ENCODE data around the gene HOXD1. TPM values are rescaled to one million over a fixed set of nuclear protein-coding genes. Genes with fewer than 3 reads are reported as not detected.

Gene HOXD1
- total RNA-seq, 2 experiments from 2014 or later = not detected

DNA sequence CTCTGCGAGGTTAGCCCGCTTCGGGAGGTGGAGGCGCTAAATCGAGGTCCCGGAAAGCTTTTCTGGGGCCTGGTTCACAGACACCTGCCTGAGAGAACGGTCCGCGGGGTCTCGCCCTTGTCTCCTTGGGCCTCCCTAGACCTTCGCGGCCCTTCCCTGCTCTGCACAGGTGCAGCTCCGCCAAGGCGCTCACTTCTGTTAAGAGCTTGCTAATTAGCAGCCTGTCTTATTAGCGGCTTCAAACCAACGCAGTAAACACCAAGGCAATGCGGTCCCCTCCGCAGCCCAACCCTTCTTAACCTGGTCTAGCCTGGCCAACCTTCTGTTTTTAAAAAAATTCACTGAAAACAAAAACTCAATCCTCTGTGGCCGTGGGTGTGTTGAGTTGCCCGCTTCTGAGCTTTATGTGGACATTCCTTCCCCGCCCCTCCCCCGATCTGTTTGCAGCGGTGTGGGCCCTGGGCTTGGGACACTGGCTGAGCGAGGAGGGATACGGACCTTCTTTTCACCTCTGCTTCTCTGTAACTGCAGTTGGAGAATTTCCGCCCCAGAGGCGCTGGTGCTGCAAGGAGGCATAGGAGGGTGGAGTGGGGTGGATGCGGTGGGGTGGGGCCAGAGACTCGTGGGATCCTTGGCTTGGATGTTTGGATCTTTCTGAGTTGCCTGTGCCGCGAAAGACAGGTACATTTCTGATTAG is 40.5 kb upstream of the HOXD1 start:
- peaks cover 17% of the 10 kb centered on the region for H3K4me1 Mint-ChIP-seq (ENCODE audit: low read depth)
- H3K27ac Mint-ChIP-seq = no peak overlapping the region
- no peaks in the 10 kb centered on the region for H3K36me3 Mint-ChIP-seq (ENCODE audit: low read depth)
- CTCF ChIA-PET = interaction anchor here (1.2 kb wide), 1 partner anchor 9 kb away, joined by 3 read pairs; no protein-coding TSS in a partner anchor
- no peak for DNase-seq
- intact Hi-C loops (cut with micrococcal nuclease) = no loop called here
- H3K4me3 Mint-ChIP-seq = no peak overlapping the region
- no peaks in the 10 kb centered on the region for H3K9me3 Mint-ChIP-seq
- H3K27me3 Mint-ChIP-seq (ENCODE audit: low read depth) = peaks cover 86% of the 10 kb centered on the region

DNA sequence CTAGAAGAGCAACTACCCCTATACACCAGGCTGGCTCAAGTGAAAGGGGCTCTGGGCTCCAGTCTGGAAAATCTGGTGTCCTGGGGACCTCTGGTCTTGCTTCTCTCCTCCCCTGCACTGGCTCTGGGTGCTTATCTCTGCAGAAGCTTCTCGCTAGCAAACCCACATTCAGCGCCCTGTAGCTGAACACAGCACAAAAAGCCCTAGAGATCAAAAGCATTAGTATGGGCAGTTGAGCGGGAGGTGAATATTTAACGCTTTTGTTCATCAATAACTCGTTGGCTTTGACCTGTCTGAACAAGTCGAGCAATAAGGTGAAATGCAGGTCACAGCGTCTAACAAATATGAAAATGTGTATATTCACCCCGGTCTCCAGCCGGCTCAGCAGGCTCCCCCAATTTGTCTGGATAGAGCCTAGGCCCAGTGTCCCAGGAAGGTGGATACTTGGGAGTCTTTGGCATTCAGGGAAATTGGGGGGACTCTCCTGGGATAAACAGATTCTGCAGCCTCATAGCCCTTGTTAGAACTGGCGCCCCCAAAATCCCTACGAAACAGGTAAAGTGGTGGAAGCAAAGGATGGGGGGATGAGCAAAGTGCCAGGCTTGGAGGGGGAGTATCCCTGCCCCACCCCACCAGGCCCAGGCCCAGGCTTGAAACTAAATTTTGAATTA is 39.6 kb upstream of the HOXD1 start:
- Mint-ChIP-seq H3K9me3 (no peaks in the 10 kb centered on the region), H3K27ac (no peak overlapping the region), H3K27me3 (ENCODE audit: low read depth) (peaks cover 84% of the 10 kb centered on the region), H3K36me3 (ENCODE audit: low read depth) (no peaks in the 10 kb centered on the region), H3K4me1 (ENCODE audit: low read depth) (peaks cover 17% of the 10 kb centered on the region), H3K4me3 (no peak overlapping the region)
- DNase-seq = no peak
- CTCF ChIA-PET = interaction anchor here (0.6 kb wide), 1 partner anchor 300 kb away, joined by 3 read pairs; no protein-coding TSS in a partner anchor
- intact Hi-C loops (cut with micrococcal nuclease) = no loop called here

DNA sequence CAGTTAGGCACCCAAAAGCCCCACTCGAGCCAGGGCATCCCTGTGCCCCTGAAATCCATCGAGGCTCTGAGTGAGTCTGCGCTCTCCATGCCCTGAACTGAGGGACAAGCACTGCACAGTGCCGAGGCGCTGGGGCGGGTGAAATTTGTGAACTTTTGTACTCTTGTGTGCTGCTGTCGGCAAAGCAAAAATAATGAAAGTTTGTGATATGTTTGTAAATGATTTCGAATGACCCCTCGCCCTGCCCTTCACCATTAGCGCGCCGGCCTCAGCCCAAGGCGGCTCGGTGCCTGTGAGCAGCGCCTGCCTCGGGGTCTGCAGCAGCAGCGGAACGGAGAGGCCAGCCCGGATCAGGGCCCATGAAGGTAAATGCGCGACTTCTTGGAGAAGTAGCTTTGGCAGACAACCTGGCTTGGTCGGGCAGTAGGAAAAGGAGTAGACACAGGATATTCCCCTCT is 39.0 kb upstream of the HOXD1 start:
- intact Hi-C loops (cut with micrococcal nuclease) = no loop called here
- Mint-ChIP-seq H3K4me1 (ENCODE audit: low read depth) (peaks cover 17% of the 10 kb centered on the region), H3K9me3 (no peaks in the 10 kb centered on the region), H3K27ac (no peak overlapping the region), H3K36me3 (ENCODE audit: low read depth) (no peaks in the 10 kb centered on the region), H3K4me3 (no peak overlapping the region), H3K27me3 (ENCODE audit: low read depth) (peaks cover 86% of the 10 kb centered on the region)
- no peak for DNase-seq
- CTCF ChIA-PET = no interaction called here

DNA sequence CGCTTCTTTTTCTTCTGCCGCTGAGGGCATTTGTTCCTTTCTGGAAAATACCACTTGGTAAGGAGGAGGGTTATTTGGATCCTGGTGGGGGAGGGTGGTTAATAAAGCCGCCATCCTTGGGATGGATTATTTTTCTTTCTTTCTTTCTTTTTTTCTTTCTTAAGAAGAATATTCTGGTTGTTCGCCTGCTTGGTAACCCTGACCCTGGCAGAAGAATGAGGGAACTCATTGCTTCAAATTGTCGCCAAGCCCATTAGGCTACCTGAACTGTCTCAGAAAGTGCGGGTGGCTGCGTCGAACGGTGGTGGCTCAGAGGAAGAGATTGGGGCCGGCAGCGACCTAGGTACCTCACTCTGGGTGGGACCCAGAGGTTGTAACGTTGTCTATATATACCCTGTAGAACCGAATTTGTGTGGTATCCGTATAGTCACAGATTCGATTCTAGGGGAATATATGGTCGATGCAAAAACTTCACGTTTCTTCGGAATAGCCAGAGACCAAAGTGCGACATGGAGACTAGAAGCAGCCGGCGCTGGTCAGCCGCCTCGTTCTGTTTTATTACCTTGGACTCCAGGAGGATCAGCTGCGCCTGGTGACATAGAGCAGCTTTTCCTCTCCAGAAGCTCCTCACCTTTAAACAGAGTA is 38.4 kb upstream of the HOXD1 start:
- intact Hi-C loops (cut with micrococcal nuclease) = no loop called here
- H3K36me3 Mint-ChIP-seq (ENCODE audit: low read depth) = no peaks in the 10 kb centered on the region
- peaks cover 17% of the 10 kb centered on the region for H3K4me1 Mint-ChIP-seq (ENCODE audit: low read depth)
- H3K27me3 Mint-ChIP-seq (ENCODE audit: low read depth) = peaks cover 85% of the 10 kb centered on the region
- no peaks in the 10 kb centered on the region for H3K9me3 Mint-ChIP-seq
- CTCF ChIA-PET = interaction anchor here (1.0 to 1.8 kb wide), 4 partner anchors 9 to 305 kb away, joined by 3 to 6 read pairs (median 6); no protein-coding TSS in a partner anchor
- DNase-seq = no peak
- no peak overlapping the region for H3K27ac Mint-ChIP-seq
- no peak overlapping the region for H3K4me3 Mint-ChIP-seq

DNA sequence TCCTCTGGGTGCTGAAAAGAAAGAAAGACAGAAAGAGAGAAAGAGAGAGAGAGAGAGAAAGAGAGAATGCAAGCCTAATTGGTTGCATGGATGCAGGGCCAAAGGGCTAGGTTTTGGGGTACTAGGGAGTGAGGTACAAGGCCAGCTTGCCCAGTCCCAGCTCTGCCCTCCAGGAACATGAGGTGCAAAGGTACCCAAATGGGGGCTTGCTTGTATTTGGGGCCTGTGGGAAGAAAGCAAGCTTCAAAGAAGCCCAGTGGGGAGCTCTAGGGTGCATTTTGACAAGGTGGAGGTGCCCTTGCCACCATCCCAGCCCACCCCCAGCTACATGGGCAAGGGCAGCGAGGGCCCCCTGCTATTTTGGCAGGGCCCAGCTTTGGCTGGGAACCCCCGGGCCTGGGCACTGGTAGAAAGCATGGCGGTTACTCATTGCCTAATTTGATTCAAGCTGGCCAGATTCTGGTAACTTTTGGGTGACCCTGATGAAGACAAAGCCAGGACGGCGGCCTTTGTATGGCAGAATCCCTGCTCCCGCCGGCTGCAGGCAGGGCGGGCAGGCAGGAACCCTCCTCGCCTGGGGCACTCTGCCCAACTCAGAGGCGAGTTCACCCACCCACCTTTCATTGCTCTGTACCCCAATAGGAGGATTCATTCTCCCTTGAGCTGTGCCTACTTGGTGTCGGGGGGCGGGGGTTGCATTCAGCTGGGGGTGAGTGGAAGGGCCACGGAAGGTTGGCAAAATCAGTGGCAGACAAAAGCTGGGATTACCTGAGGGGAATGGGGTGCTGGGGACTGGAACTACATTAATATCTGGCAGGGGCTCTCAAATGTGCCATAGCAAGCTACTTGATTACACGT is 37.7 kb upstream of the HOXD1 start:
- Mint-ChIP-seq H3K4me3 (no peak overlapping the region), H3K27ac (no peak overlapping the region), H3K27me3 (ENCODE audit: low read depth) (peaks cover 84% of the 10 kb centered on the region), H3K4me1 (ENCODE audit: low read depth) (peaks cover 17% of the 10 kb centered on the region), H3K9me3 (no peaks in the 10 kb centered on the region), H3K36me3 (ENCODE audit: low read depth) (no peaks in the 10 kb centered on the region)
- CTCF ChIA-PET = interaction anchor here (0.6 to 1.8 kb wide), 5 partner anchors 10 to 782 kb away, joined by 3 to 6 read pairs (median 5); no protein-coding TSS in a partner anchor
- intact Hi-C loops (cut with micrococcal nuclease) = no loop called here
- DNase-seq = no peak

DNA sequence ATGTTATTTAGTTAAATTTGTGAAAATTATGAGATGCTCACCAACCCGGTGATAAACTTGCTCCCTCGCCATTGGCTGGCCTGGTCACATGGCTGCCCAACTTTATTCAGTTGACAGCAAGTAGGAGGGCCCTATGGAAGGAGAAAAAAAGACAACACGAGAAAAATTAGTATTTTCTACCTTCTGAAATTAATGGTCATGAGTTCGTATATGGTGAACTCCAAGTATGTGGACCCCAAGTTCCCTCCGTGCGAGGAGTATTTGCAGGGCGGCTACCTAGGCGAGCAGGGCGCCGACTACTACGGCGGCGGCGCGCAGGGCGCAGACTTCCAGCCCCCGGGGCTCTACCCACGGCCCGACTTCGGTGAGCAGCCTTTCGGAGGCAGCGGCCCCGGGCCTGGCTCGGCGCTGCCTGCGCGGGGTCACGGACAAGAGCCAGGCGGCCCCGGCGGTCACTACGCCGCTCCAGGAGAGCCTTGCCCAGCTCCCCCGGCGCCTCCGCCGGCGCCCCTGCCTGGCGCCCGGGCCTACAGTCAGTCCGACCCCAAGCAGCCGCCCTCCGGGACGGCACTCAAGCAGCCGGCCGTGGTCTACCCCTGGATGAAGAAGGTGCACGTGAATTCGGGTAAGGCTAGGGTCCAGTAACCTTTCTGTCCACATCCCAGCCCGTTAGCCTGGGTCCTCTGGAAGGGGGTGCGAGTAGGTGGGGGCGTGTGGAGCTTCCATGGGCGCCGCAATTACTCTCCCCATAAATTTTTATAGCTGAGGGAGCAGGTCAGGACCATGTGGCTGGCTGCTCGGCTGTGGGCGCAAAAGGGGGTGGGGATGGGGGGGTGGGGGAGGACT is 36.8 kb upstream of the HOXD1 start, which contains the start of gene HOXD4:
Gene HOXD4 (plus strand): TSS at position 109 of the 846 bp plus-strand sequence. CDS start 84 bp downstream, at position 193.
- H3K9me3 Mint-ChIP-seq = no peaks in the 10 kb centered on the region
- H3K4me1 Mint-ChIP-seq (ENCODE audit: low read depth) = peaks cover 18% of the 10 kb centered on the region
- no peak for DNase-seq
- no peak within 1 kb of the TSS for H3K4me3 Mint-ChIP-seq
- intact Hi-C loops (cut with micrococcal nuclease) = no loop called here
- CTCF ChIA-PET = interaction anchor here (1.0 to 1.8 kb wide), 4 partner anchors 11 to 303 kb away, joined by 4 to 6 read pairs (median 6); no protein-coding TSS in a partner anchor
- H3K27me3 Mint-ChIP-seq (ENCODE audit: low read depth) = peaks cover 85% of the 10 kb centered on the region
- H3K36me3 Mint-ChIP-seq (ENCODE audit: low read depth) = no peaks in the 10 kb centered on the region
- H3K27ac Mint-ChIP-seq = no peak within 1 kb of the TSS

DNA sequence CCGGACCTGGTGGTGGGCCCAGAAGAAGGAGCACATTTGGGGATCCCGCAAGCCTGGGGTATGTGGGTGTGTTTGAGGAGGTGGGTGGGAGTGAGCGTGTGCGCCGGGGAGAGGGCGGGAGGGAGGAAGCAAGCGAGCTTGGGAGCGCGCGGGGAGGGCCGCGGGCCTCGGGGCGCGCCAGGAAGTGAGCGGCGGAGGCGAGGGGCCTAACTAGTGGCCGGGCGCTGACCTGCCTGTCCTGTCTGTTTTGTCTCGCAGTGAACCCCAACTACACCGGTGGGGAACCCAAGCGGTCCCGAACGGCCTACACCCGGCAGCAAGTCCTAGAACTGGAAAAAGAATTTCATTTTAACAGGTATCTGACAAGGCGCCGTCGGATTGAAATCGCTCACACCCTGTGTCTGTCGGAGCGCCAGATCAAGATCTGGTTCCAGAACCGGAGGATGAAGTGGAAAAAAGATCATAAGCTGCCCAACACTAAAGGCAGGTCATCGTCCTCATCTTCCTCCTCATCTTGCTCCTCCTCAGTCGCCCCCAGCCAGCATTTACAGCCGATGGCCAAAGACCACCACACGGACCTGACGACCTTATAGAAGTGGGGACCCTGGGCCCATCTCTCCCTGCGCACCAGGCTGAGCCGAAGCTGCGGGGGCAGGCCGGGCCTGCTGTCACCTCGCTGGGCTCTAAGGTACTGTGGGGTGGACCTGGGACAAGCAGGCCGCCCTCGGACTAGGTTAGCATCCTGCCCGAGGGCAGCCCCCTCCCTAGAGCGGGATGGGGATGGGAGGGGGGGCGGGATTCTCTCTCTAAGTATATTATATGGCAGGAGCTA is 35.9 kb upstream of the HOXD1 start:
- CTCF ChIA-PET = interaction anchor here (0.8 to 1.0 kb wide), 2 partner anchors 20 to 32 kb away, joined by 3 to 4 read pairs; no protein-coding TSS in a partner anchor
- H3K4me3 Mint-ChIP-seq = no peak overlapping the region

DNA sequence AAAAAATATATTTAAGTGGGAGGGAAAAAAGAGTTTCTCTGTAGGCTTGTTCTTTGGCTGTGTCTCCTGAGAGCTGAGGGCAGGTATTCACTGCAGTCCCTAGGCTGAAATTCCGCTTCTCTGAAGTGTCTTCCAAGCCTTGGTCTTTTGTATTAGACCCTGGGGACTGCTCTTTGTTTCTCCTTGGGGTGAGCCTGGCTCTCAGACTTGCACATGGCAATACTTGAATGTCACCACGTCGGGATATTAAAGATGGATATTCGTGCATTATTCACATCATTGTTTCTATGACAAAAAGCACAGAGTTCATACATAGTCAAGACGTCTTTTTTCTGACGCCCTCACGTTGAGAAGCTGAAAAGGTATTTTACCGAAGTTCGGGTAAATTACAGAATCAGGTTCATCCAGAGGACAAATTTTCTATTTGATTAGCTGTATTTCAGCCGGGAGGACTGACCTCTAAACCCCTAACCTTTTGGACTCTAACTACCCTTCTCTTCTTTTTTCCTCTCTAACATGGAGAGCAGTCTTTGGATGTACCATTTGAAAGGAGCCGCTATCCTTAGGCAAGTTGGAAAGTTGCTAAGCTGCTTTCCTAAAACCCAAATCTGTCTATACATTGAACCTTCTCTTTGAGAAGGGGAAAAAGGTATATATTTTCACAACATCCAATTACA is 33.8 kb upstream of the HOXD1 start:
- peaks cover 26% of the 10 kb centered on the region for H3K4me1 Mint-ChIP-seq (ENCODE audit: low read depth)
- H3K4me3 Mint-ChIP-seq = no peak overlapping the region
- intact Hi-C loops (cut with micrococcal nuclease) = no loop called here

More for the DNA sequence above, 35.9 kb upstream of the HOXD1 start:
- Mint-ChIP-seq H3K4me1 (ENCODE audit: low read depth) (peaks cover 19% of the 10 kb centered on the region), H3K36me3 (ENCODE audit: low read depth) (no peaks in the 10 kb centered on the region), H3K27me3 (ENCODE audit: low read depth) (peaks cover 80% of the 10 kb centered on the region), H3K27ac (no peak overlapping the region), H3K9me3 (no peaks in the 10 kb centered on the region)
- intact Hi-C loops (cut with micrococcal nuclease) = no loop called here
- no peak for DNase-seq

DNA sequence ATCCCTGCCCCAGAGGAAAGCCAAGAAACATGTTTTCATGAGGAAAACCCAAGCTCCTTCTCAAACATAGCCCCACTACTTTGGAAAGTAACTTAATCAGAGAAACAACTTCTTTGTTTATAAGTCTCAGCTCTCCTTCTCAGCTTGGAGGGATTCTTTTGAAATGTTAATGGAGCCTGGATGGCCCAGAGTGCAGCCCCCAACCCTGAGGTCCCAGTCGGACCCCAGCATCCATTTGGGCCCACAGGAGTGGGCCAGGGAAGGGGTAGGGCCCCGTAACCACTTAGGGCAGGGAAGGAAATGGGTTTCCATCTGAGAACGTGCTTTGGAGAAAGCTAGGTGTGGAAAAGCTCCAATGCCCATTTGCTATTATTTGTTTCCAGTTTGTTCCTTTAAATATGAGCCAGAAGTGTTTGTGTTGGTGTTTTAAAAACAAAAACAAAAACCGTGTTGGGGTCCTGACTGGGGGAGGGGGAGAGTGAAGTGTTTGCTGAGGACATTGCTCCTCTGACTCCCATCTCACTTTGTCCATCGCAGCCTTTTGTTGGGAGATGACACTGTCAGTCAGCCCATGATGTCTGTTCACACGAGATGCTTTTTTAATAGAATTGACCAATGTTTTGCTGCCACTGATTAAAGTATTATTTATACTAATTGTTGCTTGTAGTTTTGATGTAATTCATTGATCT is 33.0 kb upstream of the HOXD1 start:
- Mint-ChIP-seq H3K9me3 (no peaks in the 10 kb centered on the region), H3K27me3 (ENCODE audit: low read depth) (peaks cover 73% of the 10 kb centered on the region), H3K4me1 (ENCODE audit: low read depth) (peaks cover 30% of the 10 kb centered on the region), H3K27ac (no peak overlapping the region), H3K4me3 (no peak overlapping the region), H3K36me3 (ENCODE audit: low read depth) (no peaks in the 10 kb centered on the region)
- intact Hi-C loops (cut with micrococcal nuclease) = no loop called here
- CTCF ChIA-PET = interaction anchor here (0.6 to 1.4 kb wide), 3 partner anchors 10 to 301 kb away, joined by 3 to 4 read pairs (median 4); no protein-coding TSS in a partner anchor
- DNase-seq = no peak

More for the DNA sequence above, 33.8 kb upstream of the HOXD1 start:
- Mint-ChIP-seq H3K27ac (no peak overlapping the region), H3K9me3 (no peaks in the 10 kb centered on the region), H3K36me3 (ENCODE audit: low read depth) (no peaks in the 10 kb centered on the region), H3K27me3 (ENCODE audit: low read depth) (peaks cover 74% of the 10 kb centered on the region)
- CTCF ChIA-PET = interaction anchor here (0.6 to 1.4 kb wide), 4 partner anchors 10 to 576 kb away, joined by 3 to 4 read pairs (median 4); no protein-coding TSS in a partner anchor
- no peak for DNase-seq
